HG02571 (cell line): ENCODE data around the gene ADD3.

Experiments used
- ATAC-seq: cut with Tn5 transposase; IDR thresholded peaks from one replicate; pipeline ENCODE4 v1.9.1; 2021; ENCODE audit warnings: mild to moderate bottlenecking, moderate library complexity; ENCODE audit not compliant: unreplicated experiment

ADD3 gene

DNA sequence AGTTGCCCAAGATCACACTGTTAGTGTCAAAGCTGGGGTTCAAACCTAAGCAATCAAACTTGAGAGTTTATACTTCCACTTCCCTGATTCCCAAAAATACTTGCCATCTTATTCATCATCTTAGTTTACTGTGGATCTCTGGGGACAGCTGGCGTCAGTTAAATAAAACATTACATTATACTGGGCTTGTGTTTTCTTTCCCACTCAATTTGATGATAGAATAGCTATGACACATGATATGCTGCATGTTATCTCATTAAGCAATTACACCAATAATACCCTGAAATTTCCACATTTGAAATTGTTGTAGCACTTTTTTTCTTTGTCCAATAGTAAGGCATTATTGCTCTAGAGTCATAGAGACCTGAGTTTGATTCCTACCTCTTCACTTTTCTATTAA is 136.7 kb downstream of the ADD3 start:
- ATAC-seq, result no peak

- no peak for ATAC-seq
These were observed 140.2 kb downstream of the ADD3 start for GRCh38 chr10:110147961-110148360.

GRCh38 chr10:110149259-110149658 is 141.5 kb downstream of the ADD3 start:
- ATAC-seq, result no peak

DNA sequence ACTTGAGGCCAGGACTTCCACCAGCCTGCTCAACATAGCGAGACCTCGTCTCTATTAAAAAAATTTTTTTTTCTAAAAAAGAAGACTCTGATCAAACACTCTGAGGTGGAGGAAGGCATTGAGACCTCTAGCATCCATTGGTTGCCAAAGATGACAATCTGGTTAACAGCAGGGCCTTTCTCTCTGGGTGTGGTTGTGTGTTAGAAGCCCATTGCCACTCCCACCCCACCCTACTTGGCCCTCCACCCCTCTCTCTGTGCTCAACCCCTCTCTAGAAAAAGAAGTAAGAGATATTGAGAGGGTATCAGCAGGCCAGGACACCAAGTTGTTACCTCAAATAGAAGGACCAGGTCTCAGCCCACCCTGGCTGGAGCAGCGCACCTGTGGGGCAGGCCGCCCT is 142.3 kb downstream of the ADD3 start:
- ATAC-seq, result no peak

DNA sequence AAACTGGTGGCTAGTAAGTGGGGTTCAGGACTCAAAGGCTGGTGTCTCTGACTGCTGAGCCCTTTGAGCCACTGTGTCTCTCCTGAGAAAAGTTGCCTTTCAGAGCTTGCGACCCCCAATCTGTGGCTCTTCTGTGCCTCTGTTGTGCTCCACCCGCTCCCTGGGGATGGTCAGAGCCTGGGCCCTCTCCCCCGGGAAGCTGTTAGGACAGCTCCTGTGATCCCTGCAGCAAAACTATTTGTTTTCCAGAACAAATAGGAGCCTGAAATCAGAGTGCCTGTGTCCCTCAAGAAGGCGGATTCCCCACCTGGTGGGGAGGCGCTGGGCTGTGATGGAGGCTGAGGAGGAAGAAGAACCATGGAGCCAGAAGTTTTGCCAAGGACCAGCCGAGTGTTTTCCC is 143.2 kb downstream of the ADD3 start:
- no peak for ATAC-seq

DNA sequence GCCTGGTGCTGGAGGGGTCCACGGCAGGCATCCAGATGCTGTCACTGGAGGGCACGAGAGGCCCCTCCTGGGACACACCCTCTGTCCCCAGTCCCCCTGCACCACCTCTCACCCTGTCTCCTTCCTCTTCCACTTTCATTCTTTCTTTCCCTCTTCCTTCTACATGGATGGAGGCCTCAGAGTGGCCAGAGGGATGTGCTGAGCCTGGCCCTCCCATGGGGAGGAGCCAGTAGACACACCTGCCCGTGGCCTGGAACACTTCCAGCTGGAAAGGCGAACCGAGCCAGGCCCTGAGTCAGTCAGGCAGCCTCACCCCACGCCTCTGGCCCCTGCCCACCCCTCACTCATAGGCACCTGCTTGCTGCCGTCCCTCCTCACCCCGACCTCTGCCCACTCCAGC is 143.7 kb downstream of the ADD3 start:
- ATAC-seq, result no peak

DNA sequence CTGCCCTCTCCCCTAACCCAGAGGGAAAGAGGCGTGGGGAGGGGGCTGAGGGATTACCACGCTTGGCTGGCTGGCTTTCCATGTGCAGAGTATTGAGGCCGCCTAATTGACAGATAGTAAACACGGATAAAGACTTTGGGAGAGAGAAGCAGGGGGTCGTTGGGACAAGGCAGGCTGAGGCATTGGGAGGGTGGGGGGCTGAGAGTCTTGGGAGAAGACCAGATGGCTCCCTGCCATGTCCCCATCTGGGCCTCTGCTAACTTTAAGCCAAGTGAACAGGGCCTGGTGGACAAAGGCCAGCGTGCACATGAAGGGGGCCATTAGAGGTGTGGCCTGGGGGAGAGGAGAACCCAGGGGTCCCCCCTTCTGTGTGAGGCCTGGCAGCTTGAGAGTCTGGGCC is 144.2 kb downstream of the ADD3 start:
- ATAC-seq, result no peak

GRCh38 chr10:110153396-110153795 is 145.6 kb downstream of the ADD3 start:
- no peak for ATAC-seq

GRCh38 chr10:110156046-110156445 is 148.3 kb downstream of the ADD3 start:
- ATAC-seq, result no peak

DNA sequence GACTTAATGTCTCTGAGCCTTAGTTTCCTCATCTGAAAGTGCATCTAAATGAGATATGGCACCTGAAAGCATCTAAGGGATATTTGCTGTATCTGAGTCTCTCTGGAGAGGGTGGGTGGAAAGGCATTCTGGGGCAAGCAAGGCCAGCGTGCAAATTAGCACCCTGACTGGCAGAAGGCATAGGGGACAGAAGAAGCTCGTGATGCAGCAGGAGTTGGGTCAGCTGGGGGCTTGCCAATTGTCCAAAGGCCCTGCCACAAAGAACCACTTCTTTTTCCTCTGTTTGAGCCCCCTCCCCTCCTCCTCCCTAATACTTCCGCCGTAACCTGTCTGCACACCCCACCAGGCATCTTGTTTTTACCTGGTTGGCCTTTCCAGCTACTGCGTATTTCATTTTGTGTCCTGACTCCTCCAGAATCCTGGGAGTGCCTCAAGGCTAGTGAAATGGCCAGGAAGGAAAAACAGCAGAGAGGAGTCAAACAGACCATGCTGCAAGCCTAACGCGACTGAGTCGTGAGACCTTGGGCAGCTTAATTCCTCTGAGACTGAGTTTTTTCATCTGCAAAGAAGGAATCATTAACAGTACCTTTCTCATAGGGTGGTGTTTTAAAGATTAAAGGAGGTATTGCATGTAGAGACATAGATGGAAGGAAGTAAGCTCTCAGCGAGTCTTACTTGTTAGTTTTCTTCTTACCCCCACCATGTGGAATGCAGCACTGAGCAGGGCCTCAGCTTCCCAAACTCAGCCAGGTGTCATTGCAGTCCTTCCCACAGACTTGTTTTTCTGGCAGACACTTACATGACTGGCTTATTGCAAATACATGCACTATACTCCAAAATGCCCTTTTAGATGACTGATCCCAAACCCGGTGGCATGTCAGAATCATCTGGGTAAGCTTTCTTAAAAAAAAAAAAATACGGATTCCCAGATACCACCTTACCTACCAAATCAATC is 150.5 kb downstream of the ADD3 start:
- no peak for ATAC-seq

DNA sequence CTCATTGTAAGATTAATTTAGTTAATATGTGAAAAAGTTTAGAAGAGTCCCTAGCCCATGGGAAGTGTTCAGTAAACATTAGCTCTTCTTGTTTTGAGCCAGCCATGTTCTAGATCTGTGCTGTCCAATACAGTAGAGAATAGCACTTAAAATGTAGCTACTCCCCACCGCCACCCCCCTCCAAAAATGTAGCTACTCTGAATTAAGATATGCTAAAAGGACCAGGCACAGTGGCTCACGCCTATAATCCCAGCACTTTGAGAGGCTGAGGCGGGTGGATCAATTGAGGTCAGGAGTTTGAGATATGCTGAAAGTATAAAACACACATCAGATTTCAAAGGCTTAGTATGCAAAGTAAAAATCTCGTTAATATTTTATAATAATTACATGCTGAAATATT is 152.3 kb downstream of the ADD3 start:
- ATAC-seq, result no peak

DNA sequence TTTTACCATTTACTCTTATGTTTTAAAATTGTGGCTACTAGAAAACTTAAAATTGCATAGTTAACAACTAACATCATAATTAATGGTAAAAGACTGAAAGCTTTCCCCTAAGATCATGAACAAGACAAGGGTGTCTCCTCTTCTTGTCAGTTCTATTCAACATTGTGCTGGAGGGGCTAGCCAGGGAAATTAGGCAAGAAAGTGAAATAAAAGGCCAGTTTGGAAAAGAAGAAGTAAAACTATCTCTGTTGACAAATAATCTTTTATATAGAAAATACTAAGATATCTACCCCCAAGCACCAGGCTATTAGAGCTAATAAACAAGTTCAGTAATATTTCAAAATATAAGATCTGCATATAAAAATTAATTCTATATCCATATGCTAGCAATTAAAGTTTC is 152.7 kb downstream of the ADD3 start:
- ATAC-seq, result no peak

GRCh38 chr10:110162741-110163145 is 155.0 kb downstream of the ADD3 start:
- ATAC-seq, result no peak

DNA sequence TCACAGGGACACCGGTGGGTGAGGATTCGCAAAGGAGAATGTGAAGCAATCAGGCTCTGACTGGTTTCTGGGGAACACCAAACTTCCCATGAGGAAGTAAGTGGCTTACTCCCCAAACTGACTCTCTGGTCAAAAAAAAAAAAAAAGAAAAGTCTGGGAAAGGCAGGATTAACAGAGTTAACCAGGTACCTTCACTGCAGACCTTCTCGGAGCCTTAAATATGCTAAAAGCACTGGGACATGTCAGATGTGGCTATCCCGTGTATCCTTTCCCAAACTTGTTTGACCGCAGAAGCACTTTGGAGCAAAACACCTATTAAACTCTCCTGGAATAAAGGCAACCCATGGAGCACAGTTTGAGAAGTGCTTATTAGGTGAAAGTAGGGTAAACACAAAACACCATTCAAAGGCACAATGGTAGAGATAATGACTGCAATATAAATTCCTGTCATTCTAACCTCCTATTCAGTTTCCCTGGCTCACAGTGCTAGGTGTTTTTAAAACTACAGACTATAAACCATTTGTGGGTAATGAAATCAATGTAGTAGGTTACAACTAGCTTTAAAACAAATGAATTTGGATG is 155.5 kb downstream of the ADD3 start:
- ATAC-seq, result no peak

DNA sequence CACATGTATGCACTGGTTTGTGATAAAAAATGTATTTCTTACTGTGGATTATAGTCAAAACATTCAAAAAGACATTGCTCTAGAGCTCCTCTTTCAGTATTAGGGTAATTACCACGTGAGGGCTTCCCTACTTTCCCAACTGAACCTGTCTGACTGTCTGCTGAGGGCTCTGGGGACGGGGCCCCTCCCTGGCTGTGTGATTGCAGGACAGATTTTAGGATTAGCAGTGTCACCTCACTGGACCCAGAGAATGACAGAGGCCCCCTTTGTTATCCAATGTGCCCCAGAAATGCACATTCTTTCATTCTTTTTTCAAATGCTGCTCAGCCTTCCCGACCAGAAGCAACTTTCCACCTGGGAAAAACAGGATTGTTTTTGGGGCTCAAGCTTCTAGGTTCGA is 156.1 kb downstream of the ADD3 start:
- no peak for ATAC-seq

- ATAC-seq, result no peak
These were observed 157.5 kb downstream of the ADD3 start for GRCh38 chr10:110165239-110165638.

GRCh38 chr10:110167149-110167548 is 159.4 kb downstream of the ADD3 start:
- no peak for ATAC-seq

DNA sequence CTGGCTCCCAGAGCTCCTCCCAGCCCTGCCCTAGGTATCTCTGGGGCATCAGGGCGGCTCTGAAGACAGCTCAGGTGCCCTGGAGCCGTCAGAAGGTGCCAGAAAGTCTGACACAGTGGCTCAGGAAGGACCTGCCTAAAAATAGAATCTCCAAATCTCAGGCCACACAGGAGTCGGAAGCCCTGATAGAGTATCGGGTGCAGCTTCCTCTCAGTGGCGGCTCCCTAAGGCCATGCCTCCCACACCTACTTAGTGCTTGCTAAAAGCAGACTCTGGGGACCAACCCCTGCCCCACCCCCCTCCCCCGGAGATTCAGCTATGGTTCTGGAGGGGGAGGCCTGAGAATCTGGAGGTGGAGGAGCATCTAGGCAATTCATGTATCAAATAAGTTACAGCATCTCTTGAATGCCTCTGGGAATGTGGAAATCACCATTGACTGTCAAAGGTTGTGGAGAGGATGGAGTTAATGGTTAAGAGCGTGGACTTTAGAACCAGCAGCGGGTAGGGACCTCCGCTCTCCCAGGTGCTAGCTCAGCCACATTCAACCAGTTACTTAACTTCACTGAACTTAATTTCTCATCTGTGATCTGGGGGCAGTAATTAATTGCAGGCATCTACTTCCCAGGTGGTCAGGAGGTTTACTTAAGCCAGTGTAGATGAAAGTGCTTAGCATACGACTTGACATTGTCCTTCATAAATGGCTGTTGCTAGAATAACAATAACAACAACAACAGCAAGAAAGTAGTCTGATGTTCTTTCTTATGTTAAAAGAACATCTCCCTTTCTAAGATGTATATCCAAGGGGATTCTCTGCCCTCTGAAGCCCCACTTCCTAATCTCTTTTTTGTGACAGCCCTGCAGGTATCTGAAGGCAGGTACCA is 161.1 kb downstream of the ADD3 start:
- ATAC-seq, result no peak

DNA sequence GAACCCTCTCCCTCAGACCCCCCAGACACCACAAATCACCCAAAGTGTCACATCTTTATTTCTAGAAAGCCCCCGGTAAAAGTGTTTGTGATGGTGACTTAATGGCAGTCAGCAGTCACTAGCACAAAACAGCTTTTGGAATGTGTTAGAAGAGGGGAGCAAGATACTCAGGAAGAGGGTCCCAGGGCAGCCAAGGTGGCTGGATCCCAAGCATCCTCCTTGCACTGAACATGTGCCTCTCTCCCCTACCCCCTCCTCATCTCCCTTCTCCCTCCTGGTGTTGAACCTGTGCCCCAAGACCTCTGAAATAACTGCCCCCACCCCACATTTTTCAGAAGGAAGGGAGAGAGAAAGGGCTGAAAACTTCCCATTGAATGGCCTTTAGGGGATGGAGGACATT is 161.8 kb downstream of the ADD3 start:
- ATAC-seq, result no peak

DNA sequence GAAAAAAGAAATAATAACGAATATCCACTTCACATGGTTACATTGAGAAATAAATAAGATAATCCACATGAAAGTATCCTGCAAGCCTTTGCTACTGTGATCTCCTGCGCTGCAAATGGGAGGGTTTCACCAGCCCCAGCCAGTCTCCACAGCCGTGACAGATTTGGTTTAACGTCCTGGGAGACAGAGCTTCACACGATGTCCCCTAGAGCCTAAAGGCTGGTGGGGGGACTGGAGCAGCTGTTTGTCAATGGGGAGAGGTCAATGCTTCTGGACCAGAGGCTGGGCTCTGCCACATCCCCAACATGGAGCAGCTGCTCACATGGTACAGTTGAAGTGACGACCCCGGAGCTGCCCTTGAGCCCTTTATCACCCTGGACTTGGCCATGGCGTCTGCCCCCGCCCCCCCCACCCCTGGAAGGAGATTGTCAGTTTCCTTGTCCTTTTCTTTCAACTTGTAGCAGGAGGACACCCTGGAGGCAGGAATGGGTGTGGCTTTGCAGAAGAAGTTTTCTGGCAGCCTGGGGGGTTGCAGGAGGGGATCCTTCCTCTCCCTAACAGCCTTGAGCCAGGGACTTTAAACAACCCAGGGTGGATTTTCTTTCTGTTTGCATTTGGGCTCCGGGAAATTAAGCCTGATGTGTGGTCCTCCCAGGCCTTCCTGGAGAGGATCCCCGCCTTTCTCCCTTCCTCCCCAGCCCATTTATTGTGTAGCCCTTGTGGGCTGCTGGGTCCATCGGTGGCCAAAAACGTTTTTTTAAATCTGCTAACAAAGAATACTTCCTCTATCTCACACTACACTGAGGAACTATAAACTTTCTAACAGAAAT is 162.6 kb downstream of the ADD3 start:
- no peak for ATAC-seq

DNA sequence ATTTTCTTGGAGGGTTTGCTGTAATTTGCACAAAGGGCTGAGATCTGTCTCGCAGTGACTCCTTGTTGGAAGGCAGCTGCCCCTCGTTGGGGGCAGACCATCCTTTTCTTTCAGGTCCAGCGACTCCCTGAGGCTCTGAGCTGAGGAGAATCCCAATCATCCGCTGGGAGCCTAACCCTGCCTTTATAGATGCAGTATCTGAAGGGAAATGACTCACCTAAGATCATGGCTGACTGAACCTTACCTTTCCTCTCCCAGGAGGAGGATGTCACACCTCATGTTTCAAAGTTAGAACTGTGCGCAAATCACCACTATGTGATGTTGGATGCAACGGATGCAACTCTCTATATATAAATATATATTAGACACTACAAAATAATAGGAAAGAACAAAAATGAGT is 163.2 kb downstream of the ADD3 start:
- no peak for ATAC-seq
